Endothelial cell (in vitro differentiated cells): ENCODE data around the gene FUBP3. TPM values are rescaled to one million over a fixed set of nuclear protein-coding genes. Genes with fewer than 3 reads are reported as not detected.

ENCODE experiments used
- DNase-seq: peaks from one replicate; pipeline ENCODE4 v3.0.0; 2021; ENCODE audit warnings: low spot score
- H3K27ac Mint-ChIP-seq: one replicate; pipeline ENCODE4 v1.8.0; 2021; ENCODE audit warnings: mixed read lengths, inconsistent platforms; ENCODE audit not compliant: unreplicated experiment
- H3K27me3 Mint-ChIP-seq: one replicate; pipeline ENCODE4 v1.8.0; 2021; ENCODE audit warnings: mild to moderate bottlenecking, moderate library complexity, mixed read lengths, inconsistent platforms; ENCODE audit not compliant: unreplicated experiment
- H3K36me3 Mint-ChIP-seq: one replicate; pipeline ENCODE4 v1.8.0; 2021; ENCODE audit warnings: mild to moderate bottlenecking, low read depth, mixed read lengths, inconsistent platforms; ENCODE audit not compliant: unreplicated experiment
- H3K4me1 Mint-ChIP-seq: one replicate; pipeline ENCODE4 v1.8.0; 2021; ENCODE audit warnings: mild to moderate bottlenecking, mixed read lengths, inconsistent platforms; ENCODE audit not compliant: unreplicated experiment
- H3K4me3 Mint-ChIP-seq: one replicate; pipeline ENCODE4 v1.8.0; 2021; ENCODE audit warnings: mild to moderate bottlenecking, mixed read lengths, inconsistent platforms; ENCODE audit not compliant: unreplicated experiment
- H3K9me3 Mint-ChIP-seq: one replicate; pipeline ENCODE4 v1.8.0; 2021; ENCODE audit warnings: mixed read lengths, inconsistent platforms; ENCODE audit not compliant: unreplicated experiment
- CTCF ChIP-seq: fragments of 200-600 bp; sonication (generic); IDR thresholded peaks from one replicate; pipeline ENCODE4 v1.5.0; 2021; ENCODE audit warnings: antibody characterized with exemption; ENCODE audit not compliant: unreplicated experiment
- total RNA-seq: library from RNA; stranded (reverse); fragmentation: NEBNext Ultra II Directional; extraction: Animal tissue kit (Norgen Biotek cat#: 25700); gene quantifications from one replicate; pipeline ENCODE4 v1.2.1, GENCODE V29; 2021; ENCODE audit not compliant: unreplicated experiment

Gene FUBP3
- total RNA-seq, 1 donor from 2014 or later, result 61.9 TPM

- no peaks in the 10 kb centered on the region for H3K9me3 Mint-ChIP-seq
- H3K4me3 Mint-ChIP-seq, result no peak overlapping the region
- peaks cover 1% of the 10 kb centered on the region for H3K27me3 Mint-ChIP-seq
- TF ChIP-seq CTCF, result no peak
- peaks cover 16% of the 10 kb centered on the region for H3K4me1 Mint-ChIP-seq
- DNase-seq, result no peak
- peak overlapping the region; percentile 54 for H3K27ac Mint-ChIP-seq
- H3K36me3 Mint-ChIP-seq, result peaks cover 24% of the 10 kb centered on the region
Measured at GRCh38 chr9:130608554-130609134, 29.3 kb downstream of the FUBP3 start.

DNA sequence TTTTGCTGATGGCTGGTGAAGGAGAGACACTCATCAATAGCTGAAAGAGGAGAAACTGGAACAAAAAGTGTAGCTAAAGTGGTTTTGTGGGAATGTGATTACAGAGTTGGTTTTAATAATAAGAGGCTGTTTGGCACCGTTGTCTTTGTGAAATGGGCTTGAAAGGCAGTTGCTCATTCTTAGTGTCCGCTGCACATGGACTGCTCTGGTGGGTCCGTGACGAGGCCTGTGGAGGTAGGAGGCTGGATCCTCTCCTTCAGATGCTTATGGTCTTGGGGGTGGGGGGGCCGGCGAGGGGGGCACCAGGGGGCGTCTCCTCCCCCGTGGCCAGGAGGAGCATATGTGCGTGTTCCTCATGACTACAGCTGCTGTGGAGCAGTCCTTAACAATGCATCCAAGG, 29.8 kb downstream of the FUBP3 start:
- Mint-ChIP-seq H3K27ac (peak overlapping the region; percentile 54), H3K4me1 (peaks cover 21% of the 10 kb centered on the region), H3K27me3 (peaks cover 1% of the 10 kb centered on the region), H3K9me3 (no peaks in the 10 kb centered on the region), H3K4me3 (no peak overlapping the region), H3K36me3 (peaks cover 19% of the 10 kb centered on the region)
- TF ChIP-seq CTCF, result no peak
- DNase-seq, result no peak

DNA sequence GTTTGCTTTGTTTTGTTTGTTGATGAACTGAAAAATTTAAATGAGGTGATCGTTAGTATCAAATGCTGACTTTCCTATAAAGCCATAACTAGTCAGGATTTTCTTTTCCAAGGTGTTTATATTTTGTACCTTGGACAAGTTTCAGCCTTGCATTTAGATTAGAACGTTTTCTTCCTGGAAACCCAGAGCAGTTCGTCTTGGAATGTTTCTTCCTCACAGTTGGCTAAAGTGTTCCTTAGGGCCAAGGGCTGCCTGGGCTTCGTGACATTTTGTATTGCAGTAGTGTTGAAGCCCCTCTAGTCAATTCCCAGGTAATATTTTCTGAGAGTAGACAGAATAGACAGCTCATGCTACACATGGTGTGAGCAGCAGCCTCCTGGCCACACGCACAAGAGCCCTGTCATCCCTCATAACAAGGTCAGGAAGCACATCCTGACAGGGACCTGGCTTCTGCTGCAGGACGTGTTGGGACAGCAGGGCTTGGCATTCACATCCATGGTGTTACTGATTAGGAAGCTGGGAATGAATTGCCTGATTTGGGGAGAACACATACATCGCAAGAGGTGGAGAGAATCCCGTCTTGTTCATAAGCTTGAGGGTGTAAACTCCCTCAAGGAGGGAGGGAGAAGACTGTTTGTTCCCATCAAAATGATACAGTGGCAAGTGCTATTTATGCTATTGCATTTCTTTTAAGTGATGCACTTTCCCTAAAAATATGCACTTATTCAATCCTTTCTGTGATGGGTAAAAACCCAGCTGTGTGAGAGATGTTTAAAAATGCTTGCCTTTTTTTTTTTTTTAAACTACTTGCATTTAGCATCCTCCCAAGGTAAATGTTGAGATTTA, 31.7 kb downstream of the FUBP3 start:
- no peak for TF ChIP-seq CTCF
- no peak for DNase-seq
- H3K4me3 Mint-ChIP-seq, result no peak overlapping the region
- H3K4me1 Mint-ChIP-seq, result peaks cover 40% of the 10 kb centered on the region
- no peak overlapping the region for H3K27ac Mint-ChIP-seq
- no peaks in the 10 kb centered on the region for H3K9me3 Mint-ChIP-seq
- H3K27me3 Mint-ChIP-seq, result peaks cover 2% of the 10 kb centered on the region
- H3K36me3 Mint-ChIP-seq, result peaks cover 25% of the 10 kb centered on the region

DNA sequence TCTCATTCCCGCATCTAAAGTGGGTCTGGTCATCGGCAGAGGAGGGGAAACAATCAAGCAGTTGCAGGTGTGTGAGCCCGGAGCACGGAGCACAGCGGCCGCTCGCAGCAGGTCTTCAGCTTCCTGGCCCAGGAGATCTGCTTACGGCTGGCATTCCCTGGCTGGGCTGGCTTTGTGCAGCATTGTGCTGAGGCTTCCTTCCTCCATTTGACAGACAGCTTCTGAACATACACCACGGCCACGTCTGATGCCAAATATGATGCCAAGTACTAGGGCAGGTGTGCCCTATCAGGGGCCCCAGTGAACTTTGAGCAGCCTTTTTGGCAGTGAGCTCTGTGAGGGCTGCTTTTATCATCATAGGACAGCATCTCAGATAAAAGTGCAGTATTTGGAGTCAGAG, 37.1 kb downstream of the FUBP3 start:
- H3K4me3 Mint-ChIP-seq, result peak overlapping the region; percentile 2
- DNase-seq, result peak; percentile 38
- TF ChIP-seq CTCF, result no peak
- H3K4me1 Mint-ChIP-seq, result peaks cover 38% of the 10 kb centered on the region
- peaks cover 5% of the 10 kb centered on the region for H3K27me3 Mint-ChIP-seq
- H3K36me3 Mint-ChIP-seq, result peaks cover 45% of the 10 kb centered on the region
- no peaks in the 10 kb centered on the region for H3K9me3 Mint-ChIP-seq
- H3K27ac Mint-ChIP-seq, result peak overlapping the region; percentile 65

DNA sequence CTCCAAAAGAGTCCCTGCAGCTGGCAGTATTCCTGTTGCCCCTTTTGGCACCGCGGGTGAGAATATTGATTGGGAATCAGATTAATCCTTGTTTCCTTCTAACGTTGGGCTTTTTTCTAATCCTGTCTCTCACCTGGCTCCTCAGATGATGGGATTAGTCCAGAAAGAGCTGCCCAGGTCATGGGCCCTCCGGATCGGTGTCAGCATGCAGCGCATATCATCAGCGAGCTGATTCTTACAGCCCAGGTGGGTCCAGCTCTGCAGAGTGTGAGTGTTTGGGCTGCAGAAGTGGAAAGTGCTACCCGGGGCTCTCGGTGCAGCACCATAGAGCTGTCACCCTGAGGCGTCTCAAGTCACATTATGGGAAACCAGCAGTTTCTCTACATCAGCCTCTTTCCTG, 44.1 kb downstream of the FUBP3 start:
- Mint-ChIP-seq H3K9me3 (no peaks in the 10 kb centered on the region), H3K27ac (no peak overlapping the region), H3K36me3 (peaks cover 50% of the 10 kb centered on the region), H3K27me3 (no peaks in the 10 kb centered on the region), H3K4me1 (no peaks in the 10 kb centered on the region), H3K4me3 (no peak overlapping the region)
- no peak for DNase-seq
- TF ChIP-seq CTCF, result no peak
